DMS 273 treated with DMSO at 0.1 percent for 48 hours (cell line): Measurements from ENCODE around the gene ADIG.

Experiments
- DNase-seq: peaks from one replicate; lab custom pipeline; 2025; lab: John Stamatoyannopoulos, UW

The ADIG gene

DNA sequence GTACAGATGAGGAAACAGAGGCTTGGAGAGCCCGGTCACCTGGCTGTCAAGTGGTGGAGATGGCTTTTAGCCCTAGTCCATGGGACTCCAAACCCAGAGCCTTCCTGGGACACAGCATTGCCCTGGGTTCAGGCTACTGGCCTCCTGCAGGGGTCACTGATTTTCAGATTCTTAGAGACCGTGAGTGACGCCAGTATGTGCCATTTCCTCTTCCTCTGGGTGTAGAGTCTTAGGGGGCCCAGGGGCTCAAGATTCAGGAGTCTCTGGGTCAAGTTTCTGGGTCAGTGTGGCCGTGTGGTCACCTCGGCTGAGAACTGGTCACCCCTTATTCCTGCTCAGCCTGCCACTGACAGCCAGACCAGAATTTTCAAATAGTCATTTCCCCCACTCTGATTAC is 21.2 kb downstream of the ADIG start:
- DNase-seq, result no peak

DNA sequence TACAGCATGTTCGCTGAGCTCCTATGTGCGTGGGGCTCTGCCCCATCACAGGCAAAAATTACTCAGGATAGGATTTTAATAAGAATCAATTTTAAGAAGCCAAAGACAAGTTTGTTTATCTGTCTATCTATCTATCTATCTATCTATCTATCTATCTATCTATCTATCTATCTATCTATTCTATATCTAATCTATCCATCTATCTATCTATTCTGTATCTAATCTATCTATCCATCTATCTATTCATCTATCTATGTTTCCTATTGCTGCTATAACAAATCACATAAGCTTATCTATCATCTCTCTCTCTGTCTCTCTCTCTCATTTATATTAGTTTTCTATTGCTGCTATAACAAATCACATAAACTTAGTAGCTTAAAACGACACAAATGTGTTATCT is 22.3 kb downstream of the ADIG start:
- DNase-seq, result no peak

DNA sequence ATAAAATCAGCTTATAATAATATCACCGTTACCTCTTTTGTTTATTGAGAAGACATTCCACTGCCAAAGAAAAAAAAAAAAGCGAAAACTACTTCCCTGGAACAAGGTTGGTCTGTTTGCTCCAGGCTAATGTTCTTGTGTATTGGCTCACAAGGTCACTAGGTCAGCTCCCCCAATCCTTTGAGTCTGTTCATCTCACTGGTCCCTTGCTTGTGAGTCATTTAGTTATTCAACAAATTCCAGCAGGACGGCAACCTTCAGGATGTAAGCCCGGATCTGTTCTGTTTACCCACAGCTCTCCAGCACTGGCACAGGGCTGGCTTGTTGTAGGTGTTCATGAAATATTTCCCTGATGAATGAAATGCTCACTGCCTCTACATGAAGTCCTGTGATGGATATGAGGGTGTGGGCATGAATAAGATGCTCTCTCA is 23.9 kb downstream of the ADIG start:
- no peak for DNase-seq

DNA sequence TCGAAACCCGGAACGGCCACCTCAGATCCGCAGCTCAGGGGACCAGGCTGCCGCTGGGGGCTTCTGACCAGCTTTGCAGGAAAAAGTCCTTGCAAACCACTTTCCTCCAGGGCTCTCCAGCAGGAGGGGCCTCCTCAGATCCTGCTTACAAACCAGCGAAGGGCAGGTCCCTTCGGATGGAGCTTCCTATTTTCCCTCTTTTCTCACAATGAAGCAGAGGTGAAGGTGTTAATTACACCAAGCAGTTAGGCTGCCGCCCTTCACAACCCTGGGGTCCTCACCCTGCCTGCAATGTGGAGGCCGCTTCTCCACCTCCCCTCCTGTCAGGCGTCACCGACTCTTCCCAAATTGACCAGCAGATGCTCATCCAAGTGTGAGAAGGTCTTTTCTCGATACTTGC is 26.4 kb downstream of the ADIG start:
- no peak for DNase-seq

DNA sequence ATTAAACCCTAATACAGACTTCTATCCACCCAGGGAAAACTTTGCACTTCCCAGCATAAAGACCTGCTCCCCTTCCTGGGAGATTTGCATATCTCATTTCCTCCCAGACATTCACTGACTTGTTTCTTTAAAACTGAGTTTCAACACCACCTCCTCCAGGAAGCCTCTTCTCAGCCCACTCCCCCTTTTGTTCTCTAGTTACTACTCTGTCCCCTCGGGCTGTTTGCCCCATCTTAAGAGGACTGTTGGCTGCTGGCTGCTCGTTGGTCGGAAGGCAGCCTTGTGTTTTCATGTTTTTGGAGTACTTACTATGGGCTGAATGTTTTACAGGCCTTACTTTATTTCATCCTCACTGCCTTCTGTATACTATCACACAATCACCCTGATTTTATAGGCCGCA is 27.2 kb downstream of the ADIG start:
- no peak for DNase-seq

DNA sequence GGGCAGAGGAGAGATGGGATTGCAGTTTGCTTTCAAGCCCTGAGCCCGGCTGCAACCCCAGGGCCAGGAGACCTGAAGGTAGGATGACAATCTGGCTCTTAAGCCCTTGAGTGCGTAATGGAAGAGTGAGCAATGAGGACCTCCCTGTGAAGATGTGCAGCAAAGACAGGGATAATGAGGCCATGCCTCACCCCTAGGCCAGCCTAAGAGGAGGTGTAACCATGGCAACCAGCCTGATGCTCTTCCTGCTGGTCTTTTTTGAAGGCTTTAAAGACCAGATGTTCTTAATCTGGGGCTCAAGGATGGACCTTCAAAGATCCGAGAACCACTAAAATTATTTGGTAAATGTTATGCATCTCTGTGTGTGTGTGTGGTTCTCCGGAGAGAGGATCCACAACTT is 28.8 kb downstream of the ADIG start:
- DNase-seq, result no peak

DNA sequence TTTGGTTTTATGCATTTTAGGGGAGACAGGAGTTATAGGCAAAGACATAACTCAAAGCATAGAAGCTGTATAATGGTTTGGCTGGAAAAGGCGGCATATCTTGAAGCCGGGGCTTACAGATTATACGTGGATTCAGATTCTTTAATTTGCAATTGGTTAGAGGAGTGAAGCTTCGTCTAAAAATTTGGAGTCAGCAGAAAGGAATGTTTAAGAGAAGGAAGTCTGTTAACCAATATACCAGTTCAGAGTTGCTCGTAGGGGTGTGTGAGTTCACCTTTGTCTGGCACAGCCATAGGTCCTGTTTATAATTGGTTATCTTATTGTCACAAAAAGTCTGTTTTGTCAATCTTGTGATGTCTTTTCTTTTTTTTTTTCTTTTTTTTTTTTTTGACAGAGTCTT is 29.5 kb downstream of the ADIG start:
- no peak for DNase-seq

DNA sequence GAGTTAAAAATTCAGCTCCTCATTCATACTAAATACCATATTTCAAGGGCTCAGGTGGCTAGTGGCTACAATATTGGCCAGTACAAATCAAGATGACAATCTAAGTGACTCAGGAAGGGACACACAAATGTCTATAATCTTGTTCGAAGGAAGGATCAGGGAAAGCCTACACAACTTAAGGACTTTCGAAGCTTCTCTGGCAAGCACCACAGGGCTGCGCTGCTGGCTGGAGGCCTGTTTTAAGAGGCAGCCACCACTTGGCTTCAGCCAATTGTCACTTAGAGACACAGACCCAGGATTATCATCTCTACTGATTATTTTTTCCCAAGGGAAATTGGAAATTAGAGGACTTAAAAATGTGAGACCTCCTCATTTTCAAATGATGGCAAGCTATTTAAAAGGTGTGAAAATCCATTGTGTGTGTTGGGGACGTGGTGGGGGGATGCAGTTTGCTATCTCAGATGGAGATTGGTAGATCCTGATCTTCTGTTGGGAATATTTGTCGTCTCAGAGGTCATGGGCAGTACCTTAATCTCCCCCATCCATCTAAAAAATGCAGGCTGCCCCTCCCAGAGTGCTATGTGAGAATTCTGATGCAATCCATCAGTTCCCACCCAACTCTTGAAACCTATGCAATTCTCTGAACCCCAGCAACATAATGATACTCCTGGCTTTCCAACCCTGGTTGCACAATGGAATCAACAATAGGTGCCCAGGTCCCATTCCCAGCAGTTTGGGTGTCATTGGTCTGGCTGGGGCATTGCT is 31.9 kb downstream of the ADIG start:
- DNase-seq, result no peak

DNA sequence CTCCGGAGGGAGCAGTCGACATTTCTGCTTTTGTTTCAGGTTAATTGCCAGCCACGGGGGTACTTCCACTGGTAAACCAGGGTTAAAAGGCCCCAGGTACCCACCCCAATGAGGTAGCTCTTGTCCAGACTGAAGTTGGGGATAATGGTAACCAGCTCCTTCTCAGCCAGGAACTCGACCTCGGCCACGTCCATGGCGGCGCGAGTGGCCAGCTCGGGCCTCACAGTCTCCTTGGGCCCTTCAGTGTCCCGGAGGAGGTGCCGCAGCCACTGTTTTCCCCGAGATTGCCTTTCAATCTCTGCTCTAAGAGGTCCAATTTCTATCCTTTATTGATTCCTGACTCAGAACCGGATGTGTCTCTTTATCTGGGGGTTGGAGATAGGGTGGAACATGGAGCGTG is 34.3 kb downstream of the ADIG start:
- DNase-seq, result no peak

DNA sequence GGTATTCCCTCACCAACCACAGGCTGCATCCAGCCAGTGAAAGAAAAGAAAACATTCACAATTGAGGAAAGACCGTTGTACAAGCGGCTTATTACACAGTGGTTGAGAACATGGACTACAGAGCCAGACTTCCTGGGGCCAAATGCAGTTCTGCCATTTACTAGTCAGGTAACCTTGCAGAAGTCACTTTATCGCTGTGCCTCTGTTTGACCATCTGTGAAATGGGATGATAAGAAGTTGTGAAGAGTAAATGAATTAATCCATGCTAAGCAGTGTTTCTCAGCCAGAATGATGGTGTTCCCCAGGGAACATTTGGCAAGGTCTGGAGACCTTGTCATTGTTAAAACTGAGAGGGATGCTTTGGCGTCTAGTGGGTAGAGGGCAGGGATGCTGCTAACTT is 35.5 kb downstream of the ADIG start:
- no peak for DNase-seq

DNA sequence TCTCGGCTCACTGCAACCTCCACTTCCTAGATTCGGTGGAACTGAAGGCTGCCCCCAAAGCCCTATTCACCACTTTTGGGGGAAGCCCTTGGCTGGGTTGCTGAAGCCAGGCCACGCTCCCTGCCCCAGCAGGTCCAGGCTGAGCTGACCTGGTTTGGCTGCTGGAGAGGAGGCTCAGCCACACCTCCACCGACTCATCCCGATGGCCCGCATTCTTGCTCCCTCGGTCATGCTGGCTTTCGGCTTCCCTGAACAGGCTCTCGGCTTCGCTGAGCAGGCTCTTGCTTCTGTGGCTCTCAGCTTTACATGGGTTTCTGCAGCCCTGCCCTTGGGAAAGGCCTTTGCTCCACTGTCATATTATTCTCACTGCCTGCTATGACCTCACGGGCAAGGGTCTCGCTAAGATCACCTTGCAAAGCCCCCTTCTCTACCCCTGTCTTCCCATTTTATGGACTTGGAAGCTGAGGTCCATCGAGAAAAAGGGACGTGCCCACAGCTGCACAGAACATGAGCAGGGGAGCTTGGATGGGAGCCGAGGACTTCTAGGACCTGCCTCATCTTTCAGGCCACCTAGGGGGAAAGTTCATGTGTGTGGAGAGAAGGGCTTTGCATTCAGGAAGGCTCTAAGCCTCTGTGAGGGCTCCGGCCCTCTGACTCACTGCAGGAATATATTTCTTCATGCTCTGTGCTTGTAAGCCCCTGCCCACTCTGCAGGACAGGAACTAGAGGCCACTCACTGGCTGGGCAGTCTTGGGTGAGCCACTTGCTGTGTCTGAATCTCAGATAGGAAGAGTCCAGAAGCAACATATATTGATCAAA is 36.2 kb downstream of the ADIG start:
- DNase-seq, result no peak

DNA sequence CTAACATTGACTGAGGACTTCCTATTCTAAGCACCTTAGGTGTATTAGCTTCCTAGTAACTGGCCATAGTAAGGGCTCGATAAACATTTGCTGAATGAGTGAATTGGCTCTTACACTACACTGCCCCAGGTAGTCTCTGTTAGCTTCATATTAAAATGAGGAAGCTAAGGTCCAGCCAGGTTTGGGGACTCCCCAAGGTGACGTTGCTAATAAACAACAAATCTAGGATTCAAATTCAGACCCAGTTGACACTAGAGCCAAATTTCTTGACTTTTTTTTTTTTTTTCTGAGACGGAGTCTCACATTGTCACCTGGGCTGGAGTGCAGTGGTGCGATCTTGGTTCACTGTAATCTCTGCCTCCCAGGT is 36.8 kb downstream of the ADIG start:
- DNase-seq, result no peak

DNA sequence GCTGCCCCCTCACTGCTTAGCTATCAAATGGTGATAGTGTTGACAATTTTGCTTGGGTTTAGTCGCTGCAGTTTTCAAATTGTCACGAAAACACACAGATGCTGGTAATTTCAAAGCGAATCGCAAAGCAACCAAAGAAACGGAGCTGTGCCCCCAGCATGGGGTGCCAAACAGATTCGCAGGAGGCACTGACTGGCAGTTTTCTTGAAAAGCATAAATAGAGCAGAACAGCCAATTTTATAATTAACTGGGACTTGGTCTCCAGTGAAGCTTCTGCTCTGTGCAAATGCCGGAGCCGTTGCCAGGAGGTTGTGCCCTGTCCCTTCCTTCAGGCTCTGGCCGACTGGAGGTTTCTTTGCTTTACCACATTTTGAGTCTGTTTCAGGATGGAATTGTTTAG is 39.4 kb downstream of the ADIG start:
- no peak for DNase-seq

DNA sequence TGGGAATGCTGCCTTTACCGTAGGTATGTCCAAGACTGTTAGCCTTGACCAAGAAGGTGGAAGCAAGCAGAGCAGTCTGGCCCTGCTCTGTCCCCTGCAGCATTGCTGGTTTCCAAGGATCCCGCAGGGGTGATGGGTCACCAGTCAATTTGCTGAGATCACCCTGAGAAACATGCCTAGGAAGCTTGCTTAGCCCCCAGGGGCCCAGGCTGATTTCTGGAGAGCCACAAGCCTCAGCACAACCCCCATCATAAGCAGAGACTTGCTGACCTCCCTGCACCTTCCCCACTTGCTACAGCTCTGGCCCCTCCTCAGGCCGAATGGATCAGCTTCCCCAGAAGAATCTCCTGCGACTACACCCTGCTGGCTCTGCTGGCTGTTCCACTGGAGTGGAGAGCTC is 42.1 kb downstream of the ADIG start:
- DNase-seq, result no peak

DNA sequence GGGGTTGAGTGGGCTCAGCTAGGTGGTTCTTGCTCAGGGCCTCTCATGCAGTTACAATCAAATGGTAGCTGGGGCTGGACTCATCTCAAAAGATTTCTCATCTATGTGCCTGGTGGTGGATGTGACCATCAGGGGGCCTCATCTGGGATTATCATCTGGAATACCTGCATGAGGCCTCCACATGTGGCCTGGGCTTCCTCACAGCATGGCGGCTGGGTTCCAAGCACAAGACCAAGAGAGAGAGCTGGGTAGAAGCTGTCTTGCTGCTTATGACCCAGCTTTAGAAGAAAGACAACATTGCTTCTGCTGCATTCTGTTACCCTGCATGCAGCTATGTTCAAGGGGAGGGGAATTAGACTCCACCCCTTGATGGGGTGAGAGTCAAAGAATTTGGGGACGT is 43.1 kb downstream of the ADIG start:
- no peak for DNase-seq

DNA sequence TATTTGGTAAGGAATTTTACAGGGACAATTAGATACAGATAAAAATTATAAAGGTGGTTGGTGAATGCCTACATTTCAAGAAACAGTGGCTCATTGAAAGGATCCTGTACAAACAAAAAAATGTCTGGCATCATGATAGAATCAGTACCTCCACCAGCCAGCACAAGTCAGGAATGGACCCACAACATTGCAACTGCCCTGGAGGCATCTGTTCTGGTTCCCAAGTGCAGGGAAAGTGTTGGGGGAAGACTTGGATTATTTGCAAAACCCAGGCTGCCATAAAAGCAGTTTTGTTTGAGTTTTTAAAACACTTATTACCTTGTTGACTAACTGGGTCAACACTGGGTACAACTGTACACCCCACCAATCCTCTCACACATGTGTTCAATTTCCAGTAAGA is 44.9 kb downstream of the ADIG start:
- no peak for DNase-seq

DNA sequence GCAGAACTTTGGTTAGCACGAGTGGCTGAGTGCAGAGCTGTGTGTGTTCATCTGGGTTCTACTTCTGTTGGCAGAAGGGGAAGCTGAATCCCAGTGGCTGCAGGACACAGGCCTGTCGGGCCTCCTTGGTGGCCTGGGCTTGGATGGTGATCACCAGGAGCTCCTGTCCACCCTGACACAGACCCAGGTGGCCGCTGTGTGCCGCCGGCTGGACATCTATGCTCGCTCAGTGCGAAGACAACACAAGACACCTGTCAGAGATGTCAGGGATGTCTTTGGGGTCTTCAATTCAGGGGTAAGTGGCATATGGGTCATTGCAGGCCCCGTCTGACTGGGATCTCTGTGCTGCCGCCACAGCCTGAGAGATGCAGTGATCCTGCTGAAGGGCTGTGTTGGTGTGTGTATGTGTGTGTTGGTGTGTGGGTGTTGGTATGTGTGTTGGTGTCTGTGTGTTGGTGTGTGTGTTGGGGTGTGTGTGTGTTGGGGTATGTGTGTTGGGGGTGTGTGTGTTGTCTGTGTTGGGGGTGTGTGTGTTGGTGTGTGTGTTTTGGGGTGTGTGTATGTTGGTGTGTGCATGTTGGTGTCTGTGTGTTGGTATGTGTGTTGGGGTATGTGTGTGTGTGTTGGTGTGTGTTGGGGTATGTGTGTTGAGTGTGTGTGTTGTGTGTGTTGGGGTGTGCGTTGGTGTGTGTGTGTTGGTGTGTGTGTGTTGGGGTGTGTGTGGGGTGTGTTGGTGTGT is 46.1 kb downstream of the ADIG start:
- no peak for DNase-seq

DNA sequence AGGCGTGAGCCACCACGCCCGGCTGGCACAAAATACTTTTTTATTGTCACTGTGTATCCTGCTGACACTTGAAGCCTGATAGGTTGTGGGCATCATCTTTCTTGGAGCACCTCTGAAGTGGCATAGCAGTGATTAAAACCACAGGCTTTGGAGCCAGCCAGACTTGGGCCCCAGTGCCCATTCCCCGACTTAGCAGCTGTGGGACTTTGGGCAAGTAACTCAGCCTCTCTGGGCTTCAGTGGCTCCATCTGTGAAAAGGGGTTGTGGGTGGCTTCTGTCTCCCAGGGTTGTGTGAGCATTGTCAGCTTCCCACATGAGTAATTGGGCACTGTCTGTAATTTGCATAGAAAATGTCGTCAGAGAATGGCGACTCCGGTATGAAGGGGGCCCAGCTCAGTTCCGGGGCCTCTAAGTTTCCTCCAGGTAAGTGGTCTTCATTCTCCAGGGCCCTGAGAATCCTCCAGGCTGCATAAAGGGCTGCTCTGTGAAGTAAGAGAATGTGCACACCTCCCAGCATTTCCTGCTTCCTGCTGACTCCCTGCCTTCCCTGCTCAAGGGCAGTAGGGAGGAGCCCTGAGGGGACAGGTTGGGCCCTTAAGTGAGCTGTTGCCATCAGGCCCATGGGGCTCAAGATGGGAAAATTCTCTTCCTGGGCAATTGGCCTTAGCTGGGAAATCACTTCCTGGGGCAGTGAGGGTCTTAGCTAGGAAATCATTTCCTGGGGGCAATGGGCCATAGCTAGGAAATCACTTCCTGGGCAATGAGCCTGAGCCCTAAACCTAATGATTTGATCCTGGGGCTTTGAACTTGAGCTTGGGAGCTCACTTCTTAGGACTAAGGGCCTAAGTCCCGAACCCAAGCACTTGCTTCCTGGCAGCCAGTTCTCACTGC is 47.8 kb downstream of the ADIG start:
- DNase-seq, result no peak

DNA sequence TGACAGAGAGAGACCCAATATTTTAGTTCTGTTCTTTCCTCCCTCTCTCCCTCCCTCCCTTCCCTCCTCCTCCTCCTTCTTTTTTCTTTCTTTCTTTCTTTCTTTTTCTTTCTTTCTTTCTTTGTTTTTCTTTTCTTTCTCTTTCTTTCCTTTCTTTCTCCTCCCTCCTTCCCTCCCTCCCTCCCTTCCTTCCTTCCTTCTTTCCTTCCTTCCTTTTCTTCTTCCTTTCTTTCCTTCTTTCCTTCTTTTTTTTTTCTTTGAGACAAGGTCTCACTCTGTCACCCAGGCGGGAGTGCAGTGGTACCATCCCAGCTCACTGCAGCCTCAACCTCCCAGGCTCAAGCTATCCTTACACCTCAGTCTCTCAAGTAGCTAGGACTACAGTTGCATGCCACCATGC is 49.0 kb downstream of the ADIG start:
- no peak for DNase-seq

DNA sequence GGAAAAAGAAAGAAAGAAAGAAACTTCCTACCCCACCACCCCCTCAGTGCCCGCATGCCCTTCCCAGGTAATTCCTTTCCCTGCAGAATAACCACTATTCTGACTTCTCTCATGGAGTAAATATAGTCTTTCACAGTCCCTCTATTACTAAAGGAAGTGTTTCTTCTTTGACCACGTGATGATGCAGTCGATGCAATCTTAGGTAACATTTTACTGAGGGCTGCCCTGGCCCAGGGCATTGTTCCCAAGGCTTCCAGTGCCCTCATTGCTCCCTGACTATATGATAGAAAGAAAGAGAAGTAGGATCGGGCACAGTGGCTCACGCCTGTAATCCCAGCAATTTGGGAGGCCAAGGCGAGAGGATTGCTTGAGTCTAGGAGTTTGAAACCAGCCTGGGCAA is 49.7 kb downstream of the ADIG start:
- DNase-seq, result no peak

DNA sequence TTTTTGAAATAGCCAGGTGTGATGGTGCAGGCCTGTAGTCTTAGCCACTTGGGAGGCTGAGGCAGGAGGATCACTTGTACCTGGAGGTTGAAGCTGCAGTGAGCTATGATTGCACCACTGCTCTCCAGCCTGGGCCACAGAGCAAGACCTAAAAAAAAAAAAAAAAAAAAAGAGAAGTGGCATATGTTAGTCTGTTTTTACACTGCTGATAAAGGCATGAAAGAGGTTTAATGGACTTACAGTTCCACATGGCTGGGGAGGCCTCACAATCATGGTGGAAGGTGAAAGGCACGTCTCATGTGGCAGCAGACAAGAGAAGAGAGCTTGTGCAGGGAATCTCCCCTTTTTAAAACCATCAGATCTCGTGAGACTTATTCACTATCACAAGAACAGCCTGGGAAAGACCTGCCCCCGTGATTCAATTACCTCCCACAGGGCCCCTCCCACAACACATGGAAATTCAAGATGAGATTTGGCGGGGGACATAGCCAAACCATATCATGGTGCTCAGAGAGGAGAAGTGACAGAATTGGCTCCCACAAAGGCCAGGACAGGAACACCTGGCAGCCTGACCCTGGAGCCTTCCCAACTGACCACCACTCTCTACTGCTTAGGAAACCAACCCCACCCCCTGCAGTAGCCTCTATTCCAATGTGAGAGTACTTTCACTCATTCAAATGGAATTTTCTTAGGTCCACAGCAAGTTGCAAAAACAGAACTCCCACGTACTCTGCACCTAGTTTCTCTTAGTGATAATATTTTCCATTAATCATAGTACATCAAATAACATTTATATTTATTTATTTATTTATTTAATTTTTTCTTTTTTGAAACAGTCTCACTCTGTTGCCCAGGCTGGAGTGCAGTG is 50.4 kb downstream of the ADIG start:
- DNase-seq, result no peak
